Thyroid gland (tissue), 4 donors: Measurements from ENCODE around the gene GPR35. TPM values are rescaled to one million over a fixed set of nuclear protein-coding genes. Genes with fewer than 3 reads are reported as not detected.
A peak's percentile ranks its signal among the peaks of the same experiment; 100 is the strongest.

Experiments
- DNase-seq, 2 donors: peaks; one replicate each; pipeline ENCODE4 v3.0.0-alpha.2; 2019
- H3K27ac ChIP-seq, 3 donors: fragments of 200-600 bp; sonication (generic); 1 replicate in 2 of 3; 2 replicates in 1 of 3; pipeline ENCODE4 v1.5.1; 2016 to 2019; ENCODE audit warnings: mild to moderate bottlenecking in 1 of 3, moderate library complexity in 1 of 3
- H3K27me3 ChIP-seq: fragments of 200-600 bp; sonication (generic); one replicate; pipeline ENCODE4 v1.5.1; 2019
- H3K36me3 ChIP-seq, 2 donors: fragments of 200-600 bp; sonication (generic); one replicate each; pipeline ENCODE4 v1.5.1; 2016 to 2019
- H3K4me1 ChIP-seq, 2 donors: fragments of 200-600 bp; sonication (generic); one replicate each; pipeline ENCODE4 v1.5.1; 2017 to 2019
- H3K4me3 ChIP-seq, 3 donors: fragments of 200-600 bp; sonication (generic); replicated peaks in 1 of 3; 1 replicate in 2 of 3; 2 replicates in 1 of 3; pipeline ENCODE4 v1.5.1; 2016; ENCODE audit warnings: mild to moderate bottlenecking in 1 of 3
- H3K9me3 ChIP-seq: fragments of 200-600 bp; sonication (generic); one replicate; pipeline ENCODE4 v1.5.1; 2017
- CTCF ChIP-seq, 6 experiments: fragments of 200-600 bp in 3 of 6; fragments of 450-650 bp in 3 of 6; sonication (generic) in 3 of 6; IDR thresholded peaks; one replicate each; pipeline ENCODE4 v1.5.1; 2016 to 2019; ENCODE audit warnings: antibody characterized with exemption in 6 of 6, mild to moderate bottlenecking in 2 of 6, inconsistent platforms in 1 of 6, moderate library complexity in 1 of 6
- POLR2A ChIP-seq, 2 donors: fragments of 450-650 bp; IDR thresholded peaks; one replicate each; pipeline ENCODE4 v1.6.1; 2017; ENCODE audit warnings: antibody characterized with exemption in 2 of 2, mild to moderate bottlenecking in 2 of 2, moderate library complexity in 1 of 2
- WGBS, 2 donors: methylation state at CpG; one replicate each; pipeline ENCODE4 v1.1.5; 2017; 5-methylcytosine and 5-hydroxymethylcytosine counted together
- intact Hi-C: fragments of 100-400 bp; cut with DNase I; formaldehyde crosslinking; loops from one replicate; pipeline ENCODE4 v1.15.1; 2023
- total RNA-seq, 4 donors: library from RNA; depleted of rRNA; stranded (reverse); fragments of >200 nt; gene quantifications; one replicate each; pipeline ENCODE4 v1.2.3, GENCODE V29; 2016

The GPR35 gene
- total RNA-seq, 4 donors from 2014 or later: 0.29 to 1.7 (median 1.0) TPM

DNA sequence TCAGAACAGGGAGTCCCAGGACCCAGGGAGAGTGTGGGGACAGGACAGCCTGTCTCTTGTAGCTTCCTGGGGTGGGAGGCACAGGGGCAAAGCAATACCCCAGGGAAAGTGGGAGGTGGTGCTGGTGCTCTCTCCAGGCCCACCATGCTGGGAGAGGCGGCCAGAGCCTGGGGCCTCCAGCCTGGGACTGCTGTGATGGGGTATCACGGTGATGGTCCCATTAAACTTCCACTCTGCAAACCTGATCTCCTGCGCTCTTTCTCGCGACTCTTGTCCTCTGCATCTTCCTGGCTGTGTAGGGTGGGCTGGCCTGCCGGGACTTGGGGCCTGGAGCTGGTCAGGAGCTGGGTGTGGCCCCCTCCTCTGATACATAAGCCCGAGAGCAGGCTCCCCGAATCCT, 46.8 kb upstream of the GPR35 start:
- Histone ChIP-seq H3K27me3 (no peaks in the 10 kb centered on the region), H3K4me1 (peaks cover 10 to 21% of the 10 kb centered on the region in 2 donors), H3K27ac (no peak overlapping the region), H3K4me3 (no peak overlapping the region), H3K9me3 (no peaks in the 10 kb centered on the region), H3K36me3 (peaks cover 22 to 40% of the 10 kb centered on the region in 2 donors)
- WGBS, 2 donors: 91 to 92% methylated on average over 7 to 8 of the region's 8 CpGs
- no peak for DNase-seq
- TF ChIP-seq POLR2A (IDR thresholded peaks at IDR 0.05): no peak
- TF ChIP-seq CTCF (IDR thresholded peaks at IDR 0.05): no peak
- intact Hi-C loops: no loop called here

DNA sequence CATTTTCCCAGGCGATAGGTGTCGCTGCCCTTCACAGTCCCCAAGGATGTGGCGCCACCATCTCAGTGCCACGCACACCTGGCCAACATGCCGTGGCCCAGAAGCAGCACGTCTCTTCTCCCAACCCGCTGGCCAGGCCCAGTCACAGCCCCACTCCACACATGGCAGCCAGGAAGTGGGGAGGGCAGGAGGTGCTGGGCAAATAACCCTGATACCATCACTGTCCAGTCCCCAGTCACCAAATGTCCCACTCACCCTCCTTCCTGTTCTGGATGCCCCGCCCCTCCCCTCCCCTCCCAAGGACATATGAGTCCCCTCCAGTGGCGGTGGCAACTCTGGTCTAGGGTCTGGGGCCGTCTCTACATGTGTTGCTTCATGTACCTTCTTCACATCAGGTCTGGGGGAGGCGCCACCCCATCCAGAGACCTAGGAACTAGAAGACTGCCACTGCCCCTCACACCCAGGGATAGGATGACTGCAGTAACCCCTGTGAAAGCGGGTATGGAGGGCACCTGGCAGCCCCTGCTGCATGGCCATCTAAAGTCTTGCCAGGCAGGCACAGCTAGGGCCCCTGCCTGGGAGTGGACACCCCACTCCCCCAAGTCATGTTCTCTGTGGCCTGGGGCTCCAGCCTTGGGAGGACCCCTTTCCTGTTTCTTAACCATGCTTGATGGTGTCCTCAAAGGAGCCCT, 46.1 kb upstream of the GPR35 start:
- Histone ChIP-seq H3K27me3 (no peaks in the 10 kb centered on the region), H3K36me3 (peaks cover 20 to 39% of the 10 kb centered on the region in 2 donors), H3K27ac (peak overlapping the region in 1 of 3 donors; percentile 67), H3K4me3 (no peak overlapping the region), H3K9me3 (no peaks in the 10 kb centered on the region), H3K4me1 (peaks cover 11 to 22% of the 10 kb centered on the region in 2 donors)
- DNase-seq: no peak
- intact Hi-C loops: no loop called here
- WGBS, 2 donors: 88 to 90% methylated on average over 8 to 10 of the region's 12 CpGs
- no peak for TF ChIP-seq POLR2A (IDR thresholded peaks at IDR 0.05)
- no peak for TF ChIP-seq CTCF (IDR thresholded peaks at IDR 0.05)

GRCh38 chr2:240579771-240580614, 45.3 kb upstream of the GPR35 start:
- intact Hi-C loops: no loop called here
- Histone ChIP-seq H3K27ac (peak overlapping the region in 2 of 3 donors; percentile 55 to 67), H3K4me1 (peaks cover 19 to 30% of the 10 kb centered on the region in 2 donors), H3K36me3 (peaks cover 19 to 31% of the 10 kb centered on the region in 2 donors), H3K27me3 (no peaks in the 10 kb centered on the region), H3K9me3 (no peaks in the 10 kb centered on the region), H3K4me3 (no peak overlapping the region)
- DNase-seq: peak; percentile 66 to 77
- WGBS, 2 donors: 49 to 62% methylated on average over 26 to 27 of the region's 27 CpGs
- TF ChIP-seq CTCF (IDR thresholded peaks at IDR 0.05): peak in 4 of 6 experiments; percentile 14 to 43 (median 31)
- no peak for TF ChIP-seq POLR2A (IDR thresholded peaks at IDR 0.05)

- Histone ChIP-seq H3K9me3 (no peaks in the 10 kb centered on the region), H3K27ac (no peak overlapping the region), H3K4me3 (no peak overlapping the region), H3K4me1 (peaks cover 26 to 37% of the 10 kb centered on the region in 2 donors), H3K27me3 (no peaks in the 10 kb centered on the region), H3K36me3 (peaks cover 9 to 15% of the 10 kb centered on the region in 2 donors)
- intact Hi-C loops: no loop called here
- no peak for TF ChIP-seq POLR2A (IDR thresholded peaks at IDR 0.05)
- TF ChIP-seq CTCF (IDR thresholded peaks at IDR 0.05): no peak
- no peak for DNase-seq
- 95% methylated on average over 5 of the region's 5 CpGs for WGBS, 2 donors
Observed at GRCh38 chr2:240581811-240582210, 43.5 kb upstream of the GPR35 start.

GRCh38 chr2:240582781-240583180, 42.5 kb upstream of the GPR35 start:
- intact Hi-C loops: no loop called here
- no peaks in the 10 kb centered on the region for H3K9me3 ChIP-seq
- H3K27me3 ChIP-seq: no peaks in the 10 kb centered on the region
- H3K4me3 ChIP-seq: no peak overlapping the region
- DNase-seq: no peak
- no peak overlapping the region for H3K27ac ChIP-seq
- WGBS, 2 donors: 86 to 91% methylated on average over 3 of the region's 3 CpGs
- peaks cover 4 to 5% of the 10 kb centered on the region in 2 donors for H3K36me3 ChIP-seq
- TF ChIP-seq CTCF (IDR thresholded peaks at IDR 0.05) (no peak), POLR2A (IDR thresholded peaks at IDR 0.05) (no peak)
- peaks cover 33 to 44% of the 10 kb centered on the region in 2 donors for H3K4me1 ChIP-seq
